IPS-NIHi7 (cell line): Measurements from ENCODE around the gene DOCK1.

Experiments used
- DNase-seq: peaks from one replicate; pipeline ENCODE4 v3.0.0; 2012; ENCODE audit warnings: mixed read lengths; ENCODE audit errors: extremely low spot score

DOCK1 gene

DNA sequence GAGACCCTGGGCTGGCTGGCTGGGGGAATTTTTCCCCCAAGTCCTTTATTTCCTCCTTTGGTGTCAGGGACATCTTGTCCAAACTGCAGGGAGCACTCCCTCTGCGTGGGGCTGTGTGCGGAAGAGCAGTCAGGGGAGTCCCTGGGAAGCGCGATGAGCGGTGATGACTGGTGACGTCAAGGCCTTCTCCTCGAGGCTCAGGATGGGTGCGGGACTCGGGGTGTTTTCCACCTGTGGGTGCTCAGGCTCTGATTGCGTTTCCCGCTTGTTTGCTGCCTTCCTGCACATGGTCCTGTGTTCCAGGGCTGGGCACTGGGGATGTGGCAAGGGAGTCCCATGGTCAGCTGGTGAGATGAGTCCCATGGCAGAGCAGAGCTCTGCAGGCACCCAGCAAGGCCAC, 101.2 kb downstream of the DOCK1 start:
- DNase-seq: no peak

- DNase-seq: no peak
Measured at GRCh38 chr10:127009366-127009765, 104.1 kb downstream of the DOCK1 start.

GRCh38 chr10:127011174-127011573, 105.9 kb downstream of the DOCK1 start:
- DNase-seq: no peak

- DNase-seq: no peak
Measured at GRCh38 chr10:127012071-127012768, 107.0 kb downstream of the DOCK1 start.

DNA sequence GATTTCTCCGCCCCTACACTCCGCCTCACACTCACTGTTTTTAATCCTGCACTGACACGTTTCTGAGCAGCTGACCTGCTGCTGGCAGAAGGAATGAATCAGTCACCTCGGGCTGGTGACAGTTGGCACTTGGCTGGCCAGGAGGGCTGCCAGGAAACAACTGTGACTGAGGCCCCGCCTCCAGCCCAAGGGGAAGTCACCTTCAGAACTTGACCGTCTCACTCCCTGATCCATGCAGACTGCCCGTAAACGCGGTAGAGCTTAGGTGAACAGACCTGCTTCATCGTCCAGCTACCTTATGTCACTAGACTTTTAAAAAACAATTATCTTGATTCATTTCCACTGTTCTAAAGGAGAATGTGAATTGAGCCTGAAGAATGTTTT, 107.5 kb downstream of the DOCK1 start:
- no peak for DNase-seq

GRCh38 chr10:127013211-127013656, 108.0 kb downstream of the DOCK1 start:
- no peak for DNase-seq

DNA sequence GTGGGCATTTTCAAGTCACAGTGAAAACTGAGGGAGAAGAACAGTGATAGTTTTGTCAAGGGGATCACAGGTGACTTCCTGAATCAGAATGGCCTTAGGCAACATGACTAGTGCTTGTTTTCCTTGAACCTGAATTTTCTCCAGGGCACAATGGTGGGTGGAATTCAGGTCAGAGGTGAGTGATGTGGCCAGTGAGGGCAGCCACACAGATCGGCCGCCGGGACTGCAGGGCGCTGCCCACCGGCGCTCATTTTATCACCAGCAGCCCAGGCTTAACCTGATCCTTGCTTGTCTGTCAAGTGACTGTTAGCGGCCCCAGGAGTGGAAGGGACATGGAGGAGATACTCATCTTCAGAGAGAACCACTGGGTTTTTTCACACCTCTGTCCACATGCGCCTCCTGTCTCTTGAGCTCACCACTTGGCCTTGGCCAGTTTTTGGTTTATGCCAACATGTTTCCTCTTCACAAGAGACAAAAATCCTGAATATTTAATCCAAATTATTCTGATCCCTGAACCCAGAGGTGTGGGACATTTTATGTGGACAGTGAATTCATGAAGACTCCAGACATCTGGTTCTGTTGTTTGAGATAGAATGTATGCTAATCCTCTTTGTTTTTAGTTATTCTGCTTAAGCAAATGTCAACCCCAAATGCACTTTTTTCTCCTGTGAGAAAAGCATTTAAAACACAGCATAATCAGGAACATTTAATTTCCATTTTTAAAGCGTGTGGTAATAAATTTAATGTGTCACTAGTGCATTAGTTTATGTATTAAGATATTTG, 108.7 kb downstream of the DOCK1 start:
- no peak for DNase-seq

- no peak for DNase-seq
Measured at GRCh38 chr10:127014671-127015070, 109.4 kb downstream of the DOCK1 start.

DNA sequence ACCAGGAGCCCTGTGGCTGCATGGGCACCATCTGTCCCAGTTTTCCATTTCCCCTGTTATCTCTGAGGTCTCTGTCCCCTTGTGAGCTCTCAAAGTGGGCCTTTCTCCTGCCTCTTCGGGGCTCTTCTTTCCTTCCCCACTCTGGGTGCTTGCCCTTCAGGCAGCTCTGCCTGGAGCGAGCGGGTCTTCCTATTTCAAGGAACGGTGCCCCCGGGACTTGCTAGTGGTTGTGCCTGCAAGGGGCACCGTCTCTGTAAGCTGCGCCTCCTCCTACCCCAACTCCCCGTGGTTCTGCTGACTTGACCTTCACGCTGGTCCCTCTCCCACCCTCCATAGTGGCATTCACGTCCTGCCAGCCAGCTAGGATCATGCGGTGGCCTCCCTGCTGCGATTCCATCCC, 110.1 kb downstream of the DOCK1 start:
- no peak for DNase-seq

DNA sequence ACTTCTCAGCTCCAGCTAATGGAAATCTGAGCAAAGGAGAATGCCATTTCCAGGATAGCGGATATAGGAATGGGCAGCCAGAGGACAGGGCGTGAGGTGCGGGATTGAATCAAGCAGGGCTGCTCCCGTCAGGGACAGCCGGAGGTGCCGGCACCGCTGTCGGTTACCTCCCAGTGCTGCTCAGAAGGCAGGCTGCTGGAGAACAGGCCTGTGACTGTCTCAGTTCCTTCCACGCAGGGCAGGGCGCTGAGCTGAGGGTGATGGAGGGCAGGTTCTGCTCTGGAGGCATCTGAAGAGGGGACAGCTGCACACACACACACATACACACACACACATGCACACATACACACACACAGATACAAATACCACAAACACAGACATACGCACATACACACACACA, 111.1 kb downstream of the DOCK1 start:
- no peak for DNase-seq

- DNase-seq: no peak
Measured at GRCh38 chr10:127017541-127018297, 112.5 kb downstream of the DOCK1 start.

DNA sequence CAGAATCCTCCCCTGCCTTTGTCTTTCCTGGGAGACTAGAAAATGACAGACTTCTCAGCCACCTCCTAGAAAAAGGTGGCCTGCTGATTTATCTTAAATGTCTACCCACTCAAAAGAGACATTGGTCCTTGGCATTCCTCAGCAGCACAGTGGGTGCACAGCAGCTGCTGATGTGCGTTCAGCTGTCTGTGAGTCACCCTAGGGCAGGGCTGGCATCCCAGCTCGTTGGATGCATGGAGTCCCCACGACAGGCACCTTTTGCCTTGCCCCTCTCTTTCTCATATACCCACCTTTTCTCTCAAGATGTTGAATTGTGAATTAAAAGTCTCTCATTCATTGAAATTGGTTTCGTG, 113.0 kb downstream of the DOCK1 start:
- no peak for DNase-seq

GRCh38 chr10:127018766-127019165, 113.5 kb downstream of the DOCK1 start:
- no peak for DNase-seq

DNA sequence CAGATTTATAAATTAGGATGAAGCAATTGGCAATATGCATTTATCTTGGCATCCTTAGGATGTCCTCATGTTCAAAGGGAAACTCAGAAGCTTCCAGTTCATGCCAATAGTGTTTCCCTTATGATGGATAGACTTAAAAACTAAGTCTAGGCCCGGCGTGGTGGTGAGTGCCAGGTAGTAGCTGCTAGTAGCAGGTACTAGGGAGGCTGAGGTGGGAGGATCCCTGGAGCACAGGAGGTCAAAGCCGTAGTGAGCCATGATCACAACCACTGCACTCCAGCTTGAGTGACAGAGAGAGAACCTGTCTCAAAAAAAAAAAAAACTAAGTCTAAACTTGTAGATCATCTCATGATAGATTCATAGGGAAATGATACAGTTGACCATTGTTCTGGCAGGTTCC, 115.0 kb downstream of the DOCK1 start:
- no peak for DNase-seq

- no peak for DNase-seq
Measured at GRCh38 chr10:127021801-127022200, 116.6 kb downstream of the DOCK1 start.

- DNase-seq: no peak
Measured at GRCh38 chr10:127024685-127025435, 119.6 kb downstream of the DOCK1 start.

GRCh38 chr10:127027786-127028185, 122.6 kb downstream of the DOCK1 start:
- DNase-seq: no peak

GRCh38 chr10:127028556-127028955, 123.3 kb downstream of the DOCK1 start:
- DNase-seq: no peak

GRCh38 chr10:127029061-127029460, 123.8 kb downstream of the DOCK1 start:
- no peak for DNase-seq

DNA sequence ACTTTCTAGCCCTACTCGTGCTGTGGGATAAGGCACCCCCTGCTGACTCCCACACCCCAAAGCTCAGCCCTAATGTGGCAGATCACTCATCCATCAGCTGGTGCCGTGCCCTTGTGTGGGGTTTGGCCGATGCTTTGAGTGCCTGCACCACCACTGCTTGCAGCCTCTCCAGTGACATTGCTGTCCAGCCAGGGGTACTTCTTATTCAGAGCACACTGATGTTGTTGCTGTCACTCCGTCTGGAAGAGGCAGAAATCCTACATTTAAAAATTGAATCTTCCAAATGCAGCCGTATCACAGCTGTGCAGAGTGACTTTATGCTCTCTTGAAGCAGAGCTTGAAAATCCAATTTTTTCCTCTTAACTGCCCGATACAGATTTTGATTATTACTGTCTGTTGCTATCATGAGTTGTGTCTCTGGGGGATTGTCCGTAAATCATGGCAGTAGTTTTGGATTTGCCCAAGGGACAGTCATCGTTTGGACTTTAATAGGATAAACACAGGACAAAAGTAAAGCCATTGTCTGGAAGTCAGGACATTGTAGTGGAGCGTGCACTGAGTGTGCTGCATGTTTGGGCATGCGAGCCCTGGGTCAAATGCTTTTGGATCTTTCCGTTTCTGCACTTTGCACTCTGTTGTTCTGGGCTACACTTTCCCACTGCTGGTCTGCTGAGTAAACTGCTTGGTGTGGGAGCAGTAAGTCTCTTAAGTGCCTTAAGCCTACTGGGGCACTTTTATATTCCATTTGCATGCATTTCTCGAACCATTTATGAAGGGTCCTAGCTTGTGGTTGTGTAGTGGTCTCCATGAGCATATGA, 128.2 kb downstream of the DOCK1 start:
- no peak for DNase-seq

DNA sequence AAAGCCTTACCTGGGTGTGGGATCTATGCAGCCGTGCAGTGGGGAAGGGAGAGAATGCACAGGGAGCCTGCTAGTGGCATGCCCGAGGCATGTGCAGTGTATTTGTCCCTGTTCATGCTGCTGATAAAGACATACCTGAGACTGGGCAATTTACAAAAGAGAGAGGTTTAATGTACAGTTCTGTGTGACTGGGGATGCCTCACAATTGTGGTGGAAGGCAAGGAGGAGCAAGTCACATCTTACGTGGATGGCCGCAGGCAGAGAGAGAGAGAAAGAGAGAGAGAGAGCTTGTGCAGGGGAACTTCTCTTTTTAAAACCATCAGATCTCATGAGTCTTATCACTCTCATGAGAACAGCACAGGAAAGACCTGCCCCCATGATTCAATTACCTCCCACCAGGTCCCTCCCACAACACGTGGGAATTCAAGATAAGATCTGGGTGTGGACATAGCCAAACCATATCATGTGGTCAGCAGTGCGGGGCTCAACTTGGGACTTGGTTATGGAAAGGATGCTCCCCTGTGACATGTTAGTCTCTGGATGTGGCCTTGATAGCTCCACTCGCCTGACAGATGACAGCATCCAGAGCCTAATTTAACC, 128.9 kb downstream of the DOCK1 start:
- no peak for DNase-seq
